GM12878 (cell line): ENCODE results near the gene GPR17. TPM values are rescaled to one million over a fixed set of nuclear protein-coding genes. Genes with fewer than 3 reads are reported as not detected.
A peak's percentile ranks its signal among the peaks of the same experiment; 100 is the strongest.

ENCODE experiments used
- ATAC-seq: fragments of 200-7000 bp; cut with Tn5 transposase; 3 replicates; pipeline ENCODE4 v1.9.1; 2020; ENCODE audit warnings: mild to moderate bottlenecking, moderate library complexity
- BruUV-seq: library from RNA; stranded (reverse); fragments of 400-500 nt; replicated peaks from 2 replicates; lab custom pipeline; 2021; lab: Mats Ljungman, UMichigan
- CTCF ChIA-PET: fragments of 300-600 bp; sonication (Branson Sonifier 250); formaldehyde crosslinking; extraction: SDS; loops from one replicate; lab custom pipeline; 2021; ENCODE audit warnings: inconsistent platforms; lab: Yijun Ruan, JAX
- POLR2A ChIA-PET: fragments of 350-600 bp; formaldehyde crosslinking; extraction: SDS; loops from one replicate; lab custom pipeline; 2021; ENCODE audit warnings: inconsistent platforms; lab: Charles Lee
- RAD21 ChIA-PET: fragments of 300-600 bp; sonication (Branson Sonifier 250); formaldehyde crosslinking; loops from one replicate; lab custom pipeline; 2023; ENCODE audit warnings: antibody characterized with exemption; ENCODE audit not compliant: unreplicated experiment; lab: Charles Lee
- SMC1A ChIA-PET: fragments of 300-600 bp; sonication (Branson Sonifier 250); formaldehyde crosslinking; loops from one replicate; lab custom pipeline; 2023; ENCODE audit not compliant: unreplicated experiment, uncharacterized antibody; lab: Charles Lee
- DNase-seq: peaks from one replicate; pipeline ENCODE4 v3.0.0-alpha.2; 2011; ENCODE audit warnings: low read depth, low spot score
- FAIRE-seq: peaks from 3 replicates; lab custom pipeline; 2011; peaks lifted over from hg19 to GRCh38; lab: Jason Lieb, UNC
- H2AFZ ChIP-seq: 2 replicates; pipeline ENCODE4 v1.6.0; 2011; ENCODE audit warnings: low read depth, low read length, control low read depth; ENCODE audit not compliant: control insufficient read depth
- H3K27ac ChIP-seq: 2 replicates; pipeline ENCODE4 v1.5.1; 2011; ENCODE audit warnings: control low read depth; ENCODE audit not compliant: control insufficient read depth, insufficient read depth
- H3K27me3 ChIP-seq, 2 experiments: replicated peaks in 1 of 2; 2 replicates each; pipeline versions ENCODE4 v1.6.0 to v1.6.1; 2011; ENCODE audit warnings: low read length in 1 of 2; ENCODE audit not compliant: control insufficient read depth in 2 of 2, insufficient read depth in 2 of 2
- H3K36me3 ChIP-seq, 2 experiments: 2 replicates each; pipeline ENCODE4 v1.5.1; 2011; ENCODE audit warnings: low read length in 1 of 2; ENCODE audit not compliant: control insufficient read depth in 2 of 2, insufficient read depth in 2 of 2
- H3K4me1 ChIP-seq: 2 replicates; pipeline ENCODE4 v1.6.1; 2011; ENCODE audit warnings: mild to moderate bottlenecking, low read length, moderate library complexity, mixed read lengths; ENCODE audit not compliant: control insufficient read depth, insufficient read depth
- H3K4me2 ChIP-seq: 2 replicates; pipeline ENCODE4 v1.6.0; 2011; ENCODE audit warnings: control low read depth; ENCODE audit not compliant: control insufficient read depth, insufficient read depth
- H3K4me3 ChIP-seq: fragments of 200-600 bp; sonication (generic); 2 replicates; pipeline ENCODE4 v1.5.1; 2016
- H3K79me2 ChIP-seq: 2 replicates; pipeline ENCODE4 v1.6.0; 2011; ENCODE audit warnings: low read length; ENCODE audit not compliant: control insufficient read depth, insufficient read depth
- H3K9ac ChIP-seq: 2 replicates; pipeline ENCODE4 v1.8.0; 2011; ENCODE audit warnings: low read length, control low read depth, mixed read lengths; ENCODE audit not compliant: control insufficient read depth, insufficient read depth
- H3K9me3 ChIP-seq: replicated peaks from 3 replicates; pipeline ENCODE4 v1.5.1; 2011; ENCODE audit warnings: mild to moderate bottlenecking, low read length; ENCODE audit not compliant: control insufficient read depth, insufficient read depth
- H4K20me1 ChIP-seq: 2 replicates; pipeline ENCODE4 v1.6.0; 2011; ENCODE audit not compliant: control insufficient read depth, insufficient read depth
- SRF ChIP-seq, 2 experiments: IDR thresholded peaks; 2 replicates each; pipeline ENCODE4 v1.6.1; 2011; ENCODE audit warnings: low read depth in 2 of 2, low read length in 2 of 2, mild to moderate bottlenecking in 1 of 2, moderate library complexity in 1 of 2
- SUZ12 ChIP-seq: fragments of 200-600 bp; sonication (generic); IDR thresholded peaks from one replicate; pipeline ENCODE4 v1.6.1; 2018; ENCODE audit warnings: antibody characterized with exemption, mild to moderate bottlenecking; ENCODE audit not compliant: unreplicated experiment
- ZNF24 ChIP-seq: fragments of 450-650 bp; IDR thresholded peaks from 2 replicates; pipeline ENCODE4 v1.6.1; 2017; ENCODE audit warnings: antibody characterized with exemption, mild to moderate bottlenecking
- ZNF622 ChIP-seq: fragments of 450-650 bp; IDR thresholded peaks from 2 replicates; pipeline ENCODE4 v1.6.1; 2017; ENCODE audit warnings: mild to moderate bottlenecking, inconsistent platforms
- WGBS: methylation state at CpG from one replicate; pipeline ENCODE4 v1.1.6; 2016; ENCODE audit warnings: low lambda C conversion rate; ENCODE audit not compliant: insufficient replicate concordance, insufficient coverage; ENCODE audit errors: missing lambda C conversion rate; 5-methylcytosine and 5-hydroxymethylcytosine counted together
- in situ Hi-C: fragments of 300-500 bp; cut with MboI; formaldehyde crosslinking; loops from 9 replicates; pipeline ENCODE4 v1.14.3; 2018; ENCODE audit warnings: mixed read lengths
- intact Hi-C: fragments of 100-400 bp; cut with micrococcal nuclease; formaldehyde crosslinking; loops from one replicate; pipeline ENCODE4 v1.14.2; 2022; ENCODE audit not compliant: unreplicated experiment
- polyA plus RNA-seq, 11 experiments: library from polyadenylated mRNA; depleted of rRNA in 4 of 11; unstranded in 6 of 11; stranded (reverse) in 5 of 11; fragments of >200 nt; fragmentation: Nextera tagmentation in 4 of 11; fragmentation: Illumina TruSeq in 1 of 11; extraction: Ambion mirVana in 4 of 11; extraction: Trizol in 1 of 11; gene quantifications; 1 replicate in 1 of 11; 2 replicates in 10 of 11; pipeline versions ENCODE4 v1.2.1 to v1.2.3, GENCODE V29; 2011 to 2016; ENCODE audit warnings: inconsistent platforms in 2 of 11, missing spikeins in 2 of 11, low read depth in 1 of 11
- total RNA-seq, 4 experiments: library from RNA; depleted of rRNA in 3 of 4; stranded (reverse); fragments of >200 nt in 3 of 4; fragmentation: Illumina TruSeq in 1 of 4; extraction: Trizol in 1 of 4; gene quantifications; 2 replicates each; pipeline versions ENCODE4 v1.2.1 to v1.2.3, GENCODE V29; 2013 to 2021

Gene GPR17
- total and polyA plus RNA-seq, 10 of the 15 experiments (the other 5 are each of a cell fraction or from before 2014, with no cell fraction given) = not detected

GRCh38 chr2:127673291-127674069, 27.5 kb downstream of the GPR17 start (continued):
- no peak for TF ChIP-seq ZNF24

- BruUV-seq = no TSS peak
- ATAC-seq (peak; percentile 23), DNase-seq (no peak), FAIRE-seq (no peak)
- peaks cover 9 to 17% of the 10 kb centered on the region in 2 experiments for H3K27me3 ChIP-seq
- no peak overlapping the region for H3K9ac ChIP-seq
- TF ChIP-seq ZNF622 (no peak), SRF (IDR thresholded peaks at IDR 0.05; ENCODE audit: low read depth in 2 of 2, low read length in 2 of 2) (0 out of 4 replicates have a peak, but pooled peaks of 1 of the 2 experiments have one; percentile 47), SUZ12 (peak; percentile 63)
- H3K27ac ChIP-seq = no peak overlapping the region
- H3K9me3 ChIP-seq = no peaks in the 10 kb centered on the region
- H3K79me2 ChIP-seq = no peaks in the 10 kb centered on the region
- 0 out of 2 replicates have a peak, but pooled peaks cover 3% of the 10 kb centered on the region for H4K20me1 ChIP-seq
- intact Hi-C loops = no loop called here
- SMC1A ChIA-PET = interaction anchor here (0.6 kb wide), 1 partner anchor 430 kb away, joined by 3 read pairs; no protein-coding TSS in a partner anchor
- no peaks in the 10 kb centered on the region for H3K4me1 ChIP-seq
- H3K4me2 ChIP-seq = peak overlapping the region; percentile 18; the same call in 1 of the 2 replicates
- in situ Hi-C loops = no loop called here
- no peak overlapping the region; the same call in 1 of the 2 replicates for H2AFZ ChIP-seq
- CTCF ChIA-PET = no interaction called here
- RAD21 ChIA-PET = no interaction called here
- H3K4me3 ChIP-seq = no peak overlapping the region
- POLR2A ChIA-PET = no interaction called here
- WGBS = 4% methylated on average over 61 of the region's 72 CpGs
- H3K36me3 ChIP-seq = no peaks in the 10 kb centered on the region
Observed at GRCh38 chr2:127674241-127675209, 28.6 kb downstream of the GPR17 start.
